H1 (cell line): ENCODE data around the gene SLIT3. TPM values are rescaled to one million over a fixed set of nuclear protein-coding genes. Genes with fewer than 3 reads are reported as not detected.

ENCODE experiments used
- CTCF ChIA-PET: fragments of 300-600 bp; sonication (Branson Sonifier 250); formaldehyde crosslinking; loops from one replicate; lab custom pipeline; 2021; ENCODE audit not compliant: partially characterized antibody; lab: Charles Lee
- POLR2A ChIA-PET: fragments of 300-600 bp; sonication (Branson Sonifier 250); formaldehyde crosslinking; loops from one replicate; lab custom pipeline; 2021; ENCODE audit warnings: inconsistent platforms; ENCODE audit not compliant: partially characterized antibody; lab: Charles Lee
- DNase-seq, 2 experiments: peaks; one replicate each; pipeline versions ENCODE4 v3.0.0 to v3.0.0-alpha.2; 2010 to 2022; ENCODE audit warnings: low spot score in 2 of 2, low read depth in 1 of 2, mixed read lengths in 1 of 2
- FAIRE-seq: peaks from 2 replicates; lab custom pipeline; 2011; peaks lifted over from hg19 to GRCh38; lab: Jason Lieb, UNC
- H2AFZ ChIP-seq: 2 replicates; pipeline ENCODE4 v1.8.1; 2012; ENCODE audit warnings: low read length, inconsistent platforms
- H2AK5ac ChIP-seq: 2 replicates; pipeline ENCODE4 v1.6.1; 2013; ENCODE audit warnings: low read depth, low read length
- H2BK120ac ChIP-seq: replicated peaks from 2 replicates; pipeline ENCODE3; 2013; ENCODE audit warnings: low read depth, low read length, inconsistent platforms
- H2BK12ac ChIP-seq: 2 replicates; pipeline ENCODE4 v1.6.1; 2013; ENCODE audit warnings: low read depth, low read length
- H2BK15ac ChIP-seq: 2 replicates; pipeline ENCODE4 v1.6.1; 2013; ENCODE audit warnings: low read length
- H2BK20ac ChIP-seq: 2 replicates; pipeline ENCODE4 v1.6.1; 2013; ENCODE audit warnings: low read length
- H2BK5ac ChIP-seq: 2 replicates; pipeline ENCODE4 v1.6.1; 2013; ENCODE audit warnings: low read depth, low read length
- H3K14ac ChIP-seq: 2 replicates; pipeline ENCODE4 v1.6.1; 2013; ENCODE audit warnings: inconsistent platforms; ENCODE audit not compliant: insufficient read length
- H3K18ac ChIP-seq: 2 replicates; pipeline ENCODE4 v1.6.1; 2013; ENCODE audit warnings: low read length; ENCODE audit errors: extremely low read depth
- H3K23ac ChIP-seq: 2 replicates; pipeline ENCODE4 v1.6.1; 2013; ENCODE audit warnings: inconsistent platforms; ENCODE audit not compliant: insufficient read length
- H3K23me2 ChIP-seq: 2 replicates; pipeline ENCODE4 v1.6.1; 2013; ENCODE audit warnings: low read depth, low read length
- H3K27ac ChIP-seq: 2 replicates; pipeline ENCODE4 v1.6.1; 2011; ENCODE audit warnings: low read depth, low read length, inconsistent platforms
- H3K27me3 ChIP-seq, 4 experiments: replicated peaks in 1 of 4; 1 replicate in 1 of 4; 2 replicates in 3 of 4; pipeline versions ENCODE4 v1.6.1 to v1.8.1; 2011 to 2013; ENCODE audit warnings: low read length in 3 of 4, mild to moderate bottlenecking in 3 of 4, inconsistent platforms in 2 of 4, mixed read lengths in 2 of 4, moderate library complexity in 1 of 4; ENCODE audit not compliant: control insufficient read depth in 3 of 4, insufficient read depth in 3 of 4; ENCODE audit errors: extremely low read depth in 1 of 4
- H3K36me3 ChIP-seq, 4 experiments: 2 replicates each; pipeline versions ENCODE4 v1.6.1 to v1.8.1; 2011 to 2013; ENCODE audit warnings: mild to moderate bottlenecking in 4 of 4, low read length in 3 of 4, moderate library complexity in 2 of 4, control low read depth in 1 of 4, inconsistent platforms in 1 of 4; ENCODE audit not compliant: insufficient read depth in 4 of 4, control insufficient read depth in 2 of 4
- H3K4ac ChIP-seq: replicated peaks from 2 replicates; pipeline ENCODE3; 2013; ENCODE audit warnings: low read length, low read depth, mixed read lengths, inconsistent platforms; ENCODE audit not compliant: insufficient read length
- H3K4me1 ChIP-seq, 4 experiments: replicated peaks in 1 of 4; 1 replicate in 1 of 4; 2 replicates in 3 of 4; pipeline versions ENCODE4 v1.6.1 to v1.8.1; 2011 to 2013; ENCODE audit warnings: low read length in 3 of 4, inconsistent platforms in 2 of 4, mixed read lengths in 1 of 4; ENCODE audit not compliant: insufficient read depth in 4 of 4, control insufficient read depth in 3 of 4
- H3K4me2 ChIP-seq, 2 experiments: 2 replicates each; pipeline versions ENCODE4 v1.6.1 to v1.8.1; 2011 to 2013; ENCODE audit warnings: low read depth in 2 of 2, low read length in 2 of 2, control low read depth in 1 of 2, inconsistent platforms in 1 of 2, mild to moderate bottlenecking in 1 of 2; ENCODE audit not compliant: insufficient read depth in 1 of 2
- H3K4me3 ChIP-seq, 4 experiments: fragments of 200-600, 300-600 bp in 1 of 4; sonication (generic), shearing (Covaris generic), sonication (Bioruptor Twin) in 1 of 4; 2 replicates each; pipeline versions ENCODE4 v1.5.1 to v1.8.1; 2011 to 2016; ENCODE audit warnings: low read length in 4 of 4, low read depth in 3 of 4, control low read depth in 2 of 4, inconsistent platforms in 2 of 4, mild to moderate bottlenecking in 2 of 4, mixed read lengths in 1 of 4, moderate library complexity in 1 of 4; ENCODE audit not compliant: insufficient read depth in 2 of 4; ENCODE audit errors: extremely low read depth in 1 of 4
- H3K56ac ChIP-seq: replicated peaks from 2 replicates; pipeline ENCODE3; 2013; ENCODE audit warnings: low read depth, mild to moderate bottlenecking, mixed read lengths, low read length, inconsistent platforms; ENCODE audit not compliant: insufficient read length
- H3K79me1 ChIP-seq: 2 replicates; pipeline ENCODE4 v1.6.1; 2013; ENCODE audit warnings: low read depth, low read length, control low read depth
- H3K79me2 ChIP-seq, 2 experiments: 2 replicates each; pipeline versions ENCODE4 v1.6.1 to v1.8.1; 2012 to 2013; ENCODE audit warnings: low read length in 2 of 2, mild to moderate bottlenecking in 2 of 2, inconsistent platforms in 1 of 2; ENCODE audit not compliant: insufficient read depth in 2 of 2, control insufficient read depth in 1 of 2
- H3K9ac ChIP-seq, 4 experiments: replicated peaks in 1 of 4; 1 replicate in 1 of 4; 2 replicates in 3 of 4; pipeline versions ENCODE4 v1.6.1 to v1.8.1; 2011 to 2013; ENCODE audit warnings: low read depth in 3 of 4, low read length in 3 of 4, control low read depth in 2 of 4, mild to moderate bottlenecking in 2 of 4, moderate library complexity in 2 of 4, inconsistent platforms in 1 of 4; ENCODE audit errors: extremely low read depth in 1 of 4
- H3K9me3 ChIP-seq, 2 experiments: 2 replicates each; pipeline versions ENCODE4 v1.6.1 to v1.8.1; 2012 to 2013; ENCODE audit warnings: mild to moderate bottlenecking in 2 of 2, moderate library complexity in 2 of 2, control low read depth in 1 of 2, inconsistent platforms in 1 of 2, low read depth in 1 of 2, low read length in 1 of 2, mixed read lengths in 1 of 2; ENCODE audit not compliant: insufficient read depth in 2 of 2
- H4K20me1 ChIP-seq, 2 experiments: replicated peaks in 1 of 2; 2 replicates each; pipeline versions ENCODE3 to v1.8.1; 2011 to 2013; ENCODE audit warnings: inconsistent platforms in 2 of 2, low read length in 2 of 2, mild to moderate bottlenecking in 1 of 2; ENCODE audit not compliant: insufficient read depth in 2 of 2, control insufficient read depth in 1 of 2
- H4K5ac ChIP-seq: 2 replicates; pipeline ENCODE4 v1.6.1; 2013; ENCODE audit warnings: low read length, low read depth, mixed read lengths, inconsistent platforms; ENCODE audit not compliant: insufficient read length
- H4K8ac ChIP-seq: 2 replicates; pipeline ENCODE4 v1.8.0; 2013; ENCODE audit warnings: mild to moderate bottlenecking, moderate library complexity, low read length, inconsistent platforms; ENCODE audit not compliant: insufficient read depth; ENCODE audit errors: extremely low read depth
- H4K91ac ChIP-seq: replicated peaks from 2 replicates; pipeline ENCODE3; 2013; ENCODE audit warnings: low read length, mixed read lengths, inconsistent platforms; ENCODE audit not compliant: insufficient read length
- WGBS, 2 experiments: shearing (Covaris generic) in 1 of 2; methylation state at CpG; one replicate each; pipeline versions ENCODE4 v1.1.6 to v1.1.7; 2013 to 2015; ENCODE audit warnings: low lambda C conversion rate in 2 of 2, mixed read lengths in 2 of 2, inconsistent platforms in 1 of 2, low coverage in 1 of 2, missing lambda C conversion rate in 1 of 2; ENCODE audit not compliant: insufficient replicate concordance in 2 of 2, insufficient coverage in 1 of 2, insufficient read length in 1 of 2; ENCODE audit errors: extremely low coverage in 1 of 2, missing lambda C conversion rate in 1 of 2; 5-methylcytosine and 5-hydroxymethylcytosine counted together
- polyA plus RNA-seq, 7 experiments: library from polyadenylated mRNA; depleted of rRNA in 3 of 7; stranded (reverse) in 5 of 7; unstranded in 2 of 7; fragments of >200 nt in 5 of 7; fragments of 200-250 nt in 2 of 7; gene quantifications; 1 replicate in 5 of 7; 2 replicates in 1 of 7; 4 replicates in 1 of 7; pipeline versions ENCODE4 v1.2.1 to v1.2.3, GENCODE V29; 2011 to 2013; ENCODE audit warnings: missing spikeins in 2 of 7, mixed read lengths in 2 of 7
- total RNA-seq: library from RNA; stranded (reverse); fragmentation: NEBNext Ultra II Directional; extraction: Animal tissue kit (Norgen Biotek cat#: 25700); gene quantifications from 2 replicates; pipeline ENCODE4 v1.2.1, GENCODE V29; 2021

The SLIT3 gene
- total and polyA plus RNA-seq, 2 of the 8 experiments (the other 6 are each of a cell fraction or from before 2014, with no cell fraction given), result 1.1 to 1.2 TPM

- CTCF ChIA-PET, result interaction anchor here (1.3 to 11.9 kb wide), 3 partner anchors 12 to 253 kb away, joined by 3 to 89 read pairs (median 18); no protein-coding TSS in a partner anchor
Measured at GRCh38 chr5:168694289-168694688, 606.6 kb downstream of the SLIT3 start.

More at GRCh38 chr5:168694289-168694688, 606.6 kb downstream of the SLIT3 start:
- no peaks in the 10 kb centered on the region for H4K20me1 ChIP-seq
- no peak overlapping the region for H2BK120ac ChIP-seq
- WGBS, 2 experiments, result 85% methylated on average over 1 of the region's 1 CpG; no CpG with 5 or more reads in 1 of the 2 experiments
- H3K27ac ChIP-seq, result no peak overlapping the region
- H2BK5ac ChIP-seq, result no peak overlapping the region
- no peak overlapping the region for H4K91ac ChIP-seq
- no peaks in the 10 kb centered on the region for H3K79me2 ChIP-seq
- no peak overlapping the region for H3K23ac ChIP-seq
- H3K23me2 ChIP-seq, result no peaks in the 10 kb centered on the region
- no peak overlapping the region for H3K56ac ChIP-seq
- no peak for FAIRE-seq
- no peak overlapping the region for H2BK12ac ChIP-seq
- H3K9ac ChIP-seq, result no peak overlapping the region
- no peak for DNase-seq
- no peaks in the 10 kb centered on the region for H3K36me3 ChIP-seq
- no peak overlapping the region for H3K14ac ChIP-seq
- H2AK5ac ChIP-seq, result no peak overlapping the region
- H2BK20ac ChIP-seq, result no peak overlapping the region
- no peak overlapping the region for H3K18ac ChIP-seq
- H4K8ac ChIP-seq, result no peak overlapping the region
- H3K4ac ChIP-seq, result no peak overlapping the region
- POLR2A ChIA-PET, result no interaction called here
- no peaks in the 10 kb centered on the region for H3K9me3 ChIP-seq
- H3K4me2 ChIP-seq, result no peak overlapping the region
- no peak overlapping the region for H2BK15ac ChIP-seq
- no peak overlapping the region for H2AFZ ChIP-seq
- no peak overlapping the region for H3K4me3 ChIP-seq
- H3K79me1 ChIP-seq, result no peaks in the 10 kb centered on the region
- no peaks in the 10 kb centered on the region for H3K27me3 ChIP-seq
- no peak overlapping the region for H4K5ac ChIP-seq
- peaks cover 0 to 2% (median 0%) of the 10 kb centered on the region in 4 experiments; a peak in 1 of 7 replicates for H3K4me1 ChIP-seq
